ENCODE measurements around the gene DIPK1C.
A peak's percentile ranks its signal among the peaks of the same experiment; 100 is the strongest.

GRCh38 chr18:74493689-74494088, 36.6 kb upstream of the DIPK1C start:
- TF ChIP-seq CTCF (IDR thresholded peaks at IDR 0.05) (peak; percentile 24 to 61), POLR2AphosphoS5 (IDR thresholded peaks at IDR 0.05) (no peak), POLR2A (IDR thresholded peaks at IDR 0.05) (no peak), EP300 (IDR thresholded peaks at IDR 0.05) (no peak)

Measured in suprapubic skin (tissue), 4 donors.